HuH-7.5 (cell line): ENCODE data around the gene CAB39.

Experiments
- DNase-seq: peaks from one replicate; pipeline ENCODE4 v3.0.0; 2011; ENCODE audit warnings: low spot score

Gene CAB39

GRCh38 chr2:230863442-230864121, 150.9 kb downstream of the CAB39 start:
- no peak for DNase-seq

GRCh38 chr2:230864122-230864604, 151.5 kb downstream of the CAB39 start:
- DNase-seq = no peak

DNA sequence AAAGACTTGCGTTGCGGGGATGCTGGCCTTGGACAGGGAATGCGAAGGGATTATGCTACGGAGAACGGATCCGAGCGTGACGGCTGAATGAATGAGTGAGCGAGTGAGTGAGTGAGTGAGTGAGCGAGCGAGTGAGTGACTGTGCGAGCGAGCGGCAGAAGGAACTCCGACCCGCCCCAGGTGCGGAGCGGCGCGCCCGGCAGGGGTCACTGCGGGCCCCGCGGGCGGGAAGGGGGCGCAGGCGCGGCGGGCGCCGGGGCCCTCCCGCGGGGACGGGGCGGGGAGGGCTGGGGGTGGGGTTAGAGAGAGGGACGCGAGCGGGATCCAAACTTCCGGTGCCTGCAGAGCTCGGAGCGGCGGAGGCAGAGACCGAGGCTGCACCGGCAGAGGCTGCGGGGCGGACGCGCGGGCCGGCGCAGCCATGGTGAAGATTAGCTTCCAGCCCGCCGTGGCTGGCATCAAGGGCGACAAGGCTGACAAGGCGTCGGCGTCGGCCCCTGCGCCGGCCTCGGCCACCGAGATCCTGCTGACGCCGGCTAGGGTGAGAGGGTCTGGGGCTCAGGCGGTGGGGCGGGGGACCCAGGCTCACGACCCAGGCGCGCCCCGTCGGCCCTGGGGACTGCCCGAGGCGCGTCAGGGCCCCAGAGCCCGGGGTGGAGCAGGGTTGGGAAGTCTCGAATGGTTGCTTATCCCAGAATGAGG, 152.1 kb downstream of the CAB39 start, which contains the start of gene ITM2C:
TSS of gene ITM2C (plus strand) at position 338 of the 702 bp plus-strand sequence. CDS start at position 422, 84 bp downstream.
- DNase-seq = peak; percentile 83

DNA sequence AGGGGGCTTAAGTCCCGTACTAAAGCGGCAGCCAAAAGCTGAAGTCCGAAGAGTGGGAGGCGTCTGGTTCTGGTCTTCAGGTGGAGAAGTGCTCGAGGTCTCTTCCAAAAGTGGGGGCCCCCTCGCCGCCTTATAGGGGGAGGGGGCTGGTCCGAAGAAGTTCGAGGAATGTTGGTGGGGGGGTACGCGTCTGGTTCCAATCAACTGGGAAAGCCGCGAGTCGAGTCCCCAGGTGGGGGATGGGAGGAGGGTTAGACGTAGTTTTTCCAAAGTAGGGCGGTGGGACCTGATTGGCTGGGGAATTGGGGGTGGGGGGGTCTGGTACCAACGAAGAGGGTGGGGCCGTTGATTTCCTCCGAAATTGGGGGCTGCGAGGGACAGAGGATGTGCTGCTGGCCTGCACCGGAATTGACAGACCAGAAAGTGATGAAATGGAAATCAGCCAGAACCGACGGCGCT, 152.7 kb downstream of the CAB39 start:
- no peak for DNase-seq

DNA sequence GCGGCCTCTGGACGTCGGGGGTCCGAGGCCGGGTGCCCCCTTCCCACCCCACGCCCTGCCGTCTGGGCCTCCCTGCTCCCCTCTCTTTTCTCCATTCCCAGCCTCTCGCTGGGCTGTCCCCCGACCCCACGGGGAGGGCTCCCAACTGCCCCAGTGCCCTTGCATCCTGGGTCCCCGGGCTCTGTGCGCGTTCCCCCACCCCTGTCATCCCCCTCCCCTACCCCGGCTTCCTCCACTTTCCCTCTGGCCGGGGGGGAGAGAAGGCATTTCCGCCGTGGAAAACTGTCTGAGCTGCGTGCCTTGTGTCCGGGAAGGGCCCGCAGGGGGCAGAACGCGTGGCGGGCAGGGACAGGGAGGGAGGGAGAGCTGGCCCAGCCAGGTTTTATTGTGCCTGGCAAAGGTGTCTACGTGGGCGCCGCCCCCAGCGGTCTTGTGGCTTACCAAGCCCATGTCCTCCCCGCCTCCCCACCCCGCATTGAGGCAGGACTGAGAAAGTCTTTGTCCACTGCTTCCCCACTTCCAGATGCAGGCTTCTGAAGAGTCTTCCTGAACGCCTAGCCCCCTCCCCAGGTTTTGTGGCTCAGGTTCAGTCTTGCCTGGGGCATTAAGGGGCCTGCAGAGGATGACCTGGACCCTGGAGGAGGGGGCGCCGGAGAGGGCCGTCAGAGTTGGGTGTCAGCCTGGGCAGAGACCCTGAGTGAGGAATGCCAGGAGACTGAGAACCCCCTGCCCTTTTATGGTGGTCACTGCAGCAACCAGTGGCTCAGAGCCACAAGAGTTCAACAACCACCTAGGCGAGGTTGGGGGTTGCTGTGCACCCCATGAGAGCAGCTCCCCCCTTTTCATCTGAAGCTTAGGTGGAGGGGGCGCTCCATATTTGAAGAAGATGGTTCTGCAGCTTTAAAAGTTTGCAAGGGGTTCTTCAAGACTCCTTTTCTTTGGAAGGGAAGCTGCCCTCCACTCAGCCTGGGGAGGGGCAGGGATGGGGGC, 153.4 kb downstream of the CAB39 start:
- peak; percentile 67 for DNase-seq

GRCh38 chr2:230866756-230867523, 154.3 kb downstream of the CAB39 start:
- DNase-seq = no peak

GRCh38 chr2:230868161-230868946, 155.7 kb downstream of the CAB39 start:
- DNase-seq = no peak

DNA sequence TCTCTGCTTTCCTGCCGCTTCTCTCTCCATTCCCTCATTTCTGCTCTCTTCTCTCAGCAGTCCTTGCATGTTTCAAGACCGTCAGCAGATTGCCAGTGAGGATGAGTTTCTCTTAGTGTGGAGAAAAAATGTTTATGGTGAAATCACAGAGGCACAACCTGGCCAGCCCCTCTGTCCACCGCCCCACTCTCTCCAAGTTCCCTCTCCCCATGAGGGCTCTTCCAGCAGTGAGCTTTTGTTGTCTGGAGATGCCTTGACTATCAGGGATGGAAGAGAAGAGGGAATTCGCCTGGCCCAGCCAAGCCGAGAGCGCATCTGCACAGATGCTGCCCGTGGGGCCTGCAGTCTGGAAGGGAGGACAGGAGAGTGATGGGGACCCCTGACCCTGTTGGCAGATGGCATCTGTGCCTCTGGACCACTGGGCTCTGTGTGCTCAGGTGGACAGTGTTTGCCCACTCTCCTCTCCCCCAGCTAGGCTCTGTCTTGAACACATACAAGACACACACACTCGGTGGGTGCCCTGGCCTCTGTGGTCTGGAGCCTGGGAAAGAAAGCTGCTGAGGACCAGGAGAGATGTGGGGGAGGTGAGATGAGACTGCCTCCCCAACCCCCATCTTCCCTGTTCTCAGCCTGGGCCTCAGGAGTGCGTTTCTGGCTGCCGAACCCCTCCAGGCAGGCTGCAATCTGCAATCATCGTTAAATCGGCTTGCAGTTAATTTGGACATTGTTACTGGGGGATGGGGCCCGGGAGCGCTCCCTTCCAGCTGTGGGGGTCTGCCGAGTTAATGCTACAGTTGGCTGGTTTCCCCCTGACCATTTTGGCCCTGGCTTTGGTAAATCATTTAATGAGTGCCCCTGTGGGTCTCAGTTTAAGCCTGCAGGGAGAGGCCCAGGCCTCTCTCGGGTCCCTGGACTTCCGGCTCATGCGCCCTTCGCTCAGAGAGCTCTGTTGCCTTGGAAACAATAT, 156.6 kb downstream of the CAB39 start:
- no peak for DNase-seq

GRCh38 chr2:230869914-230870543, 157.4 kb downstream of the CAB39 start:
- no peak for DNase-seq
